GM18499 (cell line): ENCODE results near the gene ITGA1.
"Not testable (repeated sequence)": the region's sequence is repeated elsewhere in the genome, so short reads cannot be mapped to it uniquely, and the experiment has no call there.

ENCODE experiments used
- ATAC-seq: cut with Tn5 transposase; IDR thresholded peaks from one replicate; pipeline ENCODE4 v1.9.1; 2021; ENCODE audit warnings: moderate number of reproducible peaks; ENCODE audit not compliant: insufficient read depth, unreplicated experiment

ITGA1 gene

GRCh38 chr5:52799983-52800393 lies 12.3 kb downstream of the ITGA1 start:
- ATAC-seq = peak; percentile 69

- peak; percentile 29 for ATAC-seq
Measured at GRCh38 chr5:52800394-52801213, 12.9 kb downstream of the ITGA1 start.

- ATAC-seq = no peak
Measured at GRCh38 chr5:52801329-52801728, 13.6 kb downstream of the ITGA1 start.

- no peak for ATAC-seq
Measured at GRCh38 chr5:52802272-52802973, 14.7 kb downstream of the ITGA1 start.

- ATAC-seq = no peak
Measured at GRCh38 chr5:52802974-52803336, 15.2 kb downstream of the ITGA1 start.

- ATAC-seq = no peak
Measured at GRCh38 chr5:52804387-52804791, 16.7 kb downstream of the ITGA1 start.

GRCh38 chr5:52804981-52805380 lies 17.3 kb downstream of the ITGA1 start:
- ATAC-seq = no peak

GRCh38 chr5:52805615-52806014 lies 17.9 kb downstream of the ITGA1 start:
- ATAC-seq = no peak

GRCh38 chr5:52807037-52807436 lies 19.3 kb downstream of the ITGA1 start:
- no peak for ATAC-seq

GRCh38 chr5:52807723-52808122 lies 20.0 kb downstream of the ITGA1 start:
- ATAC-seq = no peak

GRCh38 chr5:52808316-52808901 lies 20.7 kb downstream of the ITGA1 start:
- no peak for ATAC-seq

GRCh38 chr5:52809884-52810283 lies 22.2 kb downstream of the ITGA1 start:
- no peak for ATAC-seq

GRCh38 chr5:52810426-52810825 lies 22.7 kb downstream of the ITGA1 start:
- no peak for ATAC-seq

GRCh38 chr5:52811067-52811749 lies 23.5 kb downstream of the ITGA1 start:
- ATAC-seq = no peak

GRCh38 chr5:52814352-52815148 lies 26.8 kb downstream of the ITGA1 start:
- no peak for ATAC-seq

- no peak for ATAC-seq
Measured at GRCh38 chr5:52817818-52818217, 30.1 kb downstream of the ITGA1 start.

GRCh38 chr5:52818360-52818759 lies 30.6 kb downstream of the ITGA1 start:
- no peak for ATAC-seq

- not testable (repeated sequence) for ATAC-seq
Measured at GRCh38 chr5:52818807-52819206, 31.1 kb downstream of the ITGA1 start.

- ATAC-seq = no peak
Measured at GRCh38 chr5:52821901-52822300, 34.2 kb downstream of the ITGA1 start.

GRCh38 chr5:52822437-52822836 lies 34.7 kb downstream of the ITGA1 start:
- no peak for ATAC-seq
